Measurements from ENCODE around the gene UCHL3.

- TF ChIP-seq CTCF (IDR thresholded peaks at IDR 0.05) (no peak), POLR2A (IDR thresholded peaks at IDR 0.05) (no peak)
Measured at GRCh38 chr13:75596657-75597182, 47.1 kb downstream of the UCHL3 start.

Data from testis (tissue), 2 donors.